Smooth muscle cell (in vitro differentiated cells): ENCODE measurements around the gene SEC61B. TPM values are rescaled to one million over a fixed set of nuclear protein-coding genes. Genes with fewer than 3 reads are reported as not detected.
"Not testable (repeated sequence)": the region's sequence is repeated elsewhere in the genome, so short reads cannot be mapped to it uniquely, and the experiment has no call there.

Source experiments
- DNase-seq: peaks from one replicate; lab custom pipeline; 2025; ENCODE audit not compliant: unreplicated experiment; lab: John Stamatoyannopoulos, UW
- H2AFZ ChIP-seq: fragments of 200-600 bp; sonication (generic); 2 replicates; pipeline ENCODE4 v1.6.0; 2016; ENCODE audit warnings: antibody characterized with exemption, low read depth, mild to moderate bottlenecking
- H3F3A ChIP-seq: fragments of 200-600 bp; sonication (generic); 2 replicates; pipeline ENCODE4 v1.6.0; 2017; ENCODE audit warnings: antibody characterized with exemption, low read depth
- H3K27ac ChIP-seq: fragments of 200-600 bp; sonication (generic); 2 replicates; pipeline ENCODE4 v1.5.1; 2016; ENCODE audit warnings: low read depth, mild to moderate bottlenecking
- H3K27me3 ChIP-seq: fragments of 200-600 bp; sonication (generic); 2 replicates; pipeline ENCODE4 v1.6.1; 2016; ENCODE audit warnings: low read depth, mild to moderate bottlenecking
- H3K36me3 ChIP-seq: fragments of 200-600 bp; sonication (generic); 2 replicates; pipeline ENCODE4 v1.5.1; 2016; ENCODE audit warnings: low read depth
- H3K4me1 ChIP-seq: fragments of 200-600 bp; sonication (generic); 2 replicates; pipeline ENCODE4 v1.5.1; 2016; ENCODE audit warnings: low read depth
- H3K4me2 ChIP-seq: fragments of 200-600 bp; sonication (generic); 2 replicates; pipeline ENCODE4 v1.6.0; 2016; ENCODE audit warnings: mild to moderate bottlenecking
- H3K4me3 ChIP-seq: fragments of 200-600 bp; sonication (generic); 2 replicates; pipeline ENCODE4 v1.5.1; 2016; ENCODE audit warnings: mild to moderate bottlenecking
- H3K79me2 ChIP-seq: fragments of 200-600 bp; sonication (generic); 2 replicates; pipeline ENCODE4 v1.6.0; 2016; ENCODE audit warnings: low read depth, mild to moderate bottlenecking
- H3K9ac ChIP-seq: fragments of 200-600 bp; sonication (generic); 2 replicates; pipeline ENCODE4 v1.6.0; 2016; ENCODE audit warnings: low read depth
- H3K9me3 ChIP-seq: fragments of 200-600 bp; sonication (generic); replicated peaks from 2 replicates; pipeline ENCODE4 v1.5.1; 2016; ENCODE audit warnings: low read depth
- H4K20me1 ChIP-seq: fragments of 200-600 bp; sonication (generic); 2 replicates; pipeline ENCODE4 v1.6.0; 2016; ENCODE audit warnings: low read depth
- CTCF ChIP-seq: fragments of 200-600 bp; sonication (generic); IDR thresholded peaks from 2 replicates; pipeline ENCODE4 v1.5.1; 2017; ENCODE audit warnings: borderline replicate concordance, mild to moderate bottlenecking, antibody characterized with exemption; ENCODE audit not compliant: insufficient read depth, poor library complexity, severe bottlenecking
- WGBS: methylation state at CpG from one replicate; pipeline ENCODE4 v1.1.7; 2016; ENCODE audit warnings: low lambda C conversion rate; 5-methylcytosine and 5-hydroxymethylcytosine counted together
- polyA plus RNA-seq: library from polyadenylated mRNA; unstranded; fragments of >200 nt; fragmentation: Nextera tagmentation; extraction: Ambion mirVana; gene quantifications from 2 replicates; pipeline ENCODE4 v1.2.1, GENCODE V29; 2016
- total RNA-seq: library from RNA; depleted of rRNA; stranded (reverse); fragments of >200 nt; gene quantifications from 2 replicates; pipeline ENCODE4 v1.2.3, GENCODE V29; 2014

Gene SEC61B
- total and polyA plus RNA-seq, 2 experiments from 2014 or later, result 385 to 549 TPM

GRCh38 chr9:99235926-99236634 lies 14.0 kb downstream of the SEC61B start:
- Histone ChIP-seq H3K4me2 (no peak overlapping the region), H3K79me2 (no peaks in the 10 kb centered on the region), H3K4me3 (no peak overlapping the region), H3K9ac (no peak overlapping the region), H2AFZ (no peak overlapping the region), H3K36me3 (peaks cover 16% of the 10 kb centered on the region), H3K9me3 (no peaks in the 10 kb centered on the region), H3F3A (no peaks in the 10 kb centered on the region), H3K27ac (no peak overlapping the region), H3K27me3 (no peaks in the 10 kb centered on the region), H3K4me1 (peaks cover 11% of the 10 kb centered on the region), H4K20me1 (peaks cover 19% of the 10 kb centered on the region)
- no peak for TF ChIP-seq CTCF
- DNase-seq, result no peak
- WGBS, result 97% methylated on average over 7 of the region's 7 CpGs

DNA sequence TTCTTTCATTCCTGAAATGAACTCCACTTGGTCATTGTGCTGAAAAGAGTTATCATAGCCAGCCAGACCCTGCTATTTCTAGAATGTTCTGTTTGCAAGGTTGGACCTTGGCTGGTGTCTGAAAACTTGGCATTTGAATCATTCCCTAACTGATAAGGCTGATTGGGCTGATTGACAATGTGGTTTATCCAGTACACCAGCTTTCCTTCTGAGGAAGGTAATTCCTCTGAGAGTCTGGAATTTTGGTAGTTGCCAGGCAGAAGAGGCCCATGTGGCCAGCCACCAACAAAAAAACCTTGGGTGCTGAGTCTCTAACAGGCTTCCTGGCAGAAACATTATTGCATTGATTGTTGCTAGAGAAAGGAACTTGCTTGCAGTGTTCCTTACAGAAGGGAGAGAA lies 15.3 kb downstream of the SEC61B start:
- H3K4me2 ChIP-seq, result no peak overlapping the region
- H3K9ac ChIP-seq, result no peak overlapping the region
- no peak overlapping the region for H3K4me3 ChIP-seq
- H3K9me3 ChIP-seq, result no peaks in the 10 kb centered on the region
- no peak overlapping the region for H2AFZ ChIP-seq
- no peak for DNase-seq
- no peaks in the 10 kb centered on the region for H3K27me3 ChIP-seq
- no peaks in the 10 kb centered on the region for H3F3A ChIP-seq
- no peaks in the 10 kb centered on the region for H3K79me2 ChIP-seq
- peaks cover 7% of the 10 kb centered on the region for H4K20me1 ChIP-seq
- no peak overlapping the region for H3K27ac ChIP-seq
- no peak for TF ChIP-seq CTCF
- H3K4me1 ChIP-seq, result peaks cover 11% of the 10 kb centered on the region
- peaks cover 3% of the 10 kb centered on the region for H3K36me3 ChIP-seq

- H3K4me2 ChIP-seq, H3K9ac ChIP-seq, H3K9me3 ChIP-seq, H3F3A ChIP-seq, H3K27ac ChIP-seq, H2AFZ ChIP-seq, H3K79me2 ChIP-seq, H4K20me1 ChIP-seq, DNase-seq, H3K27me3 ChIP-seq, H3K4me3 ChIP-seq, H3K36me3 ChIP-seq: not testable (repeated sequence)
- H3K4me1 ChIP-seq, result peaks cover 11% of the 10 kb centered on the region
- WGBS, result 97% methylated on average over 4 of the region's 4 CpGs
Measured at GRCh38 chr9:99237849-99238248, 15.8 kb downstream of the SEC61B start.

DNA sequence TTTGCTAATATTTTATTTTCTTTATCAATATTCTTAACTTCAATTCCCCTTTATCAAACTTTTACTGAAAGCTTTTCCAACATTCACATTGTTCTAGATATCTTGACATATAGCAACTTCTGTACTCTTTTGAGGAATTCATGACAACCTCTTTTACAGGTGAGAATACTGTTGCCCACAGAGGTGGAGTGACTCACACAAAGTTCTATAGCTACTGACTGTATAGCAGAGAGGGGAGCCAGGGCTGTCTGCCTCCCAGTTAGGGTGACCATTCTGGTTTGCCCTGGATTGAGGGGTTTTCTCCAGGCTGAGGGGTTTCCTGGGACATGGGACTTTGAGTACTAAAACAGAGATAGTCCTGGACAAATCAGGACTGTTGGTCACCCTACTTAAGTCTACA lies 16.2 kb downstream of the SEC61B start:
- H3K4me3 ChIP-seq, result no peak overlapping the region
- no peaks in the 10 kb centered on the region for H3K9me3 ChIP-seq
- no peaks in the 10 kb centered on the region for H4K20me1 ChIP-seq
- no peak for DNase-seq
- H3K27ac ChIP-seq, result no peak overlapping the region
- no peak overlapping the region for H3K4me2 ChIP-seq
- H3K4me1 ChIP-seq, result peaks cover 11% of the 10 kb centered on the region
- no peak for TF ChIP-seq CTCF
- H3K9ac ChIP-seq, result no peak overlapping the region
- no peaks in the 10 kb centered on the region for H3K27me3 ChIP-seq
- H2AFZ ChIP-seq, result no peak overlapping the region
- H3K79me2 ChIP-seq, result no peaks in the 10 kb centered on the region
- H3K36me3 ChIP-seq, result no peaks in the 10 kb centered on the region
- no peaks in the 10 kb centered on the region for H3F3A ChIP-seq
